ENCODE data around the gene SENP1.

The SENP1 gene

GRCh38 chr12:48069241-48069640, 36.6 kb downstream of the SENP1 start:
- no peak overlapping the region for H4K91ac ChIP-seq (ENCODE audit: low read depth, low read length)
- no peak overlapping the region for H3K4ac ChIP-seq (ENCODE audit: low read depth, low read length)
- H3K36me3 ChIP-seq (ENCODE audit: control insufficient read depth in 1 of 2, insufficient read depth in 2 of 2, low read length in 2 of 2): peaks cover 9 to 10% of the 10 kb centered on the region in 2 experiments
- H4K8ac ChIP-seq (ENCODE audit: low read depth, low read length): no peak overlapping the region
- H3K4me1 ChIP-seq (ENCODE audit: control insufficient read depth in 1 of 2, insufficient read depth in 2 of 2, low read length in 2 of 2): no peaks in the 10 kb centered on the region
- no peak overlapping the region for H3K14ac ChIP-seq (ENCODE audit: low read length)
- no peak overlapping the region for H3K4me2 ChIP-seq (ENCODE audit: low read length)
- H3K27me3 ChIP-seq (ENCODE audit: insufficient read depth, low read length): no peaks in the 10 kb centered on the region
- H2BK5ac ChIP-seq (ENCODE audit: low read depth, low read length, poor library complexity): no peak overlapping the region
- H2BK12ac ChIP-seq (ENCODE audit: low read length): no peak overlapping the region
- no peak overlapping the region for H2BK120ac ChIP-seq (ENCODE audit: insufficient read depth, low read length, poor library complexity)
- H3K23ac ChIP-seq (ENCODE audit: low read length): no peak overlapping the region
- no peak overlapping the region for H4K12ac ChIP-seq (ENCODE audit: low read depth, low read length)
- no peaks in the 10 kb centered on the region for H3K9me3 ChIP-seq (ENCODE audit: insufficient read depth, low read depth, low read length)
- H3K27ac ChIP-seq (ENCODE audit: low read depth, low read length): no peak overlapping the region
- H3K9ac ChIP-seq (ENCODE audit: low read length): no peak overlapping the region
- H2AFZ ChIP-seq (ENCODE audit: insufficient read depth, low read length, poor library complexity): no peak overlapping the region
- H3K79me1 ChIP-seq (ENCODE audit: low read length): no peaks in the 10 kb centered on the region
- WGBS (ENCODE audit: extremely low coverage, insufficient coverage, insufficient read length): no CpG with 5 or more reads among the region's 1 CpG
- peak in 1 of 2 donors; percentile 3 for DNase-seq
- no peaks in the 10 kb centered on the region for H3K79me2 ChIP-seq (ENCODE audit: control insufficient read depth, insufficient read depth, low read length, poor library complexity)
- no peak overlapping the region for H3K4me3 ChIP-seq (ENCODE audit: low read depth, low read length)
- H3K18ac ChIP-seq (ENCODE audit: low read length): no peak overlapping the region
- no peak overlapping the region for H2AK5ac ChIP-seq (ENCODE audit: low read length)

GRCh38 chr12:48068457-48068856, 37.4 kb downstream of the SENP1 start:
- H3K23ac ChIP-seq (ENCODE audit: low read length): no peak overlapping the region
- no peak overlapping the region for H4K91ac ChIP-seq (ENCODE audit: low read depth, low read length)
- no peak overlapping the region for H3K14ac ChIP-seq (ENCODE audit: low read length)
- H3K27ac ChIP-seq (ENCODE audit: low read depth, low read length): no peak overlapping the region
- no peak overlapping the region for H3K9ac ChIP-seq (ENCODE audit: low read length)
- no peak overlapping the region for H2AFZ ChIP-seq (ENCODE audit: insufficient read depth, low read length, poor library complexity)
- DNase-seq: no peak
- H2BK120ac ChIP-seq (ENCODE audit: insufficient read depth, low read length, poor library complexity): no peak overlapping the region
- no CpG with 5 or more reads among the region's 2 CpGs for WGBS (ENCODE audit: extremely low coverage, insufficient coverage, insufficient read length)
- no peaks in the 10 kb centered on the region for H3K79me2 ChIP-seq (ENCODE audit: control insufficient read depth, insufficient read depth, low read length, poor library complexity)
- peaks cover 9% of the 10 kb centered on the region in 2 experiments for H3K36me3 ChIP-seq (ENCODE audit: control insufficient read depth in 1 of 2, insufficient read depth in 2 of 2, low read length in 2 of 2)
- no peak overlapping the region for H4K12ac ChIP-seq (ENCODE audit: low read depth, low read length)
- no peaks in the 10 kb centered on the region for H3K79me1 ChIP-seq (ENCODE audit: low read length)
- H2BK5ac ChIP-seq (ENCODE audit: low read depth, low read length, poor library complexity): no peak overlapping the region
- no peak overlapping the region for H3K4me2 ChIP-seq (ENCODE audit: low read length)
- no peak overlapping the region for H2BK12ac ChIP-seq (ENCODE audit: low read length)
- no peaks in the 10 kb centered on the region for H3K4me1 ChIP-seq (ENCODE audit: control insufficient read depth in 1 of 2, insufficient read depth in 2 of 2, low read length in 2 of 2)
- H4K8ac ChIP-seq (ENCODE audit: low read depth, low read length): no peak overlapping the region
- no peak overlapping the region for H2AK5ac ChIP-seq (ENCODE audit: low read length)
- H3K27me3 ChIP-seq (ENCODE audit: insufficient read depth, low read length): no peaks in the 10 kb centered on the region
- H3K4me3 ChIP-seq (ENCODE audit: low read depth, low read length): no peak overlapping the region
- H3K4ac ChIP-seq (ENCODE audit: low read depth, low read length): no peak overlapping the region
- no peak overlapping the region for H3K18ac ChIP-seq (ENCODE audit: low read length)
- H3K9me3 ChIP-seq (ENCODE audit: insufficient read depth, low read depth, low read length): no peaks in the 10 kb centered on the region

- no peak for DNase-seq
- H3K36me3 ChIP-seq (ENCODE audit: control insufficient read depth in 1 of 2, insufficient read depth in 2 of 2, low read length in 2 of 2): peaks cover 9% of the 10 kb centered on the region in 2 experiments
- no peak overlapping the region for H4K8ac ChIP-seq (ENCODE audit: low read depth, low read length)
- H4K91ac ChIP-seq (ENCODE audit: low read depth, low read length): no peak overlapping the region
- no peak overlapping the region for H3K4me3 ChIP-seq (ENCODE audit: low read depth, low read length)
- H3K9ac ChIP-seq (ENCODE audit: low read length): no peak overlapping the region
- H3K18ac ChIP-seq (ENCODE audit: low read length): no peak overlapping the region
- no peak overlapping the region for H2BK12ac ChIP-seq (ENCODE audit: low read length)
- no peaks in the 10 kb centered on the region for H3K9me3 ChIP-seq (ENCODE audit: insufficient read depth, low read depth, low read length)
- no peak overlapping the region for H3K14ac ChIP-seq (ENCODE audit: low read length)
- H4K12ac ChIP-seq (ENCODE audit: low read depth, low read length): no peak overlapping the region
- no peak overlapping the region for H3K4me2 ChIP-seq (ENCODE audit: low read length)
- no peak overlapping the region for H2AFZ ChIP-seq (ENCODE audit: insufficient read depth, low read length, poor library complexity)
- H3K4ac ChIP-seq (ENCODE audit: low read depth, low read length): no peak overlapping the region
- no peaks in the 10 kb centered on the region for H3K27me3 ChIP-seq (ENCODE audit: insufficient read depth, low read length)
- no peaks in the 10 kb centered on the region for H3K79me1 ChIP-seq (ENCODE audit: low read length)
- no peak overlapping the region for H2BK5ac ChIP-seq (ENCODE audit: low read depth, low read length, poor library complexity)
- H3K23ac ChIP-seq (ENCODE audit: low read length): no peak overlapping the region
- H3K79me2 ChIP-seq (ENCODE audit: control insufficient read depth, insufficient read depth, low read length, poor library complexity): no peaks in the 10 kb centered on the region
- no peak overlapping the region for H2BK120ac ChIP-seq (ENCODE audit: insufficient read depth, low read length, poor library complexity)
- WGBS (ENCODE audit: extremely low coverage, insufficient coverage, insufficient read length): no CpG with 5 or more reads among the region's 4 CpGs
- no peak overlapping the region for H2AK5ac ChIP-seq (ENCODE audit: low read length)
- H3K27ac ChIP-seq (ENCODE audit: low read depth, low read length): no peak overlapping the region
- no peaks in the 10 kb centered on the region for H3K4me1 ChIP-seq (ENCODE audit: control insufficient read depth in 1 of 2, insufficient read depth in 2 of 2, low read length in 2 of 2)
Observed at GRCh38 chr12:48067250-48067938, 38.5 kb downstream of the SENP1 start.

GRCh38 chr12:48065041-48065440, 40.8 kb downstream of the SENP1 start:
- Histone ChIP-seq H3K9me3 (ENCODE audit: insufficient read depth, low read depth, low read length) (no peaks in the 10 kb centered on the region), H3K4me3 (ENCODE audit: low read depth, low read length) (no peak overlapping the region), H3K27ac (ENCODE audit: low read depth, low read length) (no peak overlapping the region), H3K36me3 (ENCODE audit: control insufficient read depth in 1 of 2, insufficient read depth in 2 of 2, low read length in 2 of 2) (peaks cover 5 to 7% of the 10 kb centered on the region in 2 experiments), H2BK12ac (ENCODE audit: low read length) (no peak overlapping the region), H3K4ac (ENCODE audit: low read depth, low read length) (no peak overlapping the region), H3K9ac (ENCODE audit: low read length) (no peak overlapping the region), H2BK120ac (ENCODE audit: insufficient read depth, low read length, poor library complexity) (no peak overlapping the region), H3K4me2 (ENCODE audit: low read length) (no peak overlapping the region), H2AFZ (ENCODE audit: insufficient read depth, low read length, poor library complexity) (no peak overlapping the region), H3K23ac (ENCODE audit: low read length) (no peak overlapping the region), H4K91ac (ENCODE audit: low read depth, low read length) (no peak overlapping the region), H3K27me3 (ENCODE audit: insufficient read depth, low read length) (no peaks in the 10 kb centered on the region), H4K8ac (ENCODE audit: low read depth, low read length) (no peak overlapping the region), H3K4me1 (ENCODE audit: control insufficient read depth in 1 of 2, insufficient read depth in 2 of 2, low read length in 2 of 2) (no peaks in the 10 kb centered on the region), H2AK5ac (ENCODE audit: low read length) (no peak overlapping the region), H4K12ac (ENCODE audit: low read depth, low read length) (no peak overlapping the region), H2BK5ac (ENCODE audit: low read depth, low read length, poor library complexity) (no peak overlapping the region), H3K79me2 (ENCODE audit: control insufficient read depth, insufficient read depth, low read length, poor library complexity) (no peaks in the 10 kb centered on the region), H3K18ac (ENCODE audit: low read length) (no peak overlapping the region), H3K79me1 (ENCODE audit: low read length) (no peaks in the 10 kb centered on the region), H3K14ac (ENCODE audit: low read length) (no peak overlapping the region)
- no peak for DNase-seq
- WGBS (ENCODE audit: extremely low coverage, insufficient coverage, insufficient read length): no CpG with 5 or more reads among the region's 5 CpGs

Measured in trophoblast cell (in vitro differentiated cells and primary cell).